RKO (cell line): ENCODE results near the gene DDX10.

Experiments
- DNase-seq: peaks from one replicate; pipeline ENCODE4 v3.0.0-alpha.2; 2016; ENCODE audit warnings: low spot score

Gene DDX10

GRCh38 chr11:108983636-108984420 lies 319.0 kb downstream of the DDX10 start:
- DNase-seq = no peak

- no peak for DNase-seq
Measured at GRCh38 chr11:108984523-108984922, 319.7 kb downstream of the DDX10 start.

GRCh38 chr11:108985236-108985944 lies 320.5 kb downstream of the DDX10 start:
- DNase-seq = no peak

- peak; percentile 11 for DNase-seq
Measured at GRCh38 chr11:108985945-108986279, 321.0 kb downstream of the DDX10 start.
